SH-SY5Y (cell line): ENCODE measurements around the gene COL6A1.

Experiments used
- GATA2 ChIP-seq: IDR thresholded peaks from 2 replicates; pipeline ENCODE4 v1.6.1; 2011; ENCODE audit warnings: mild to moderate bottlenecking, low read depth, low read length
- GATA3 ChIP-seq: IDR thresholded peaks from 2 replicates; pipeline ENCODE4 v1.6.1; 2011; ENCODE audit warnings: low read depth, mild to moderate bottlenecking, low read length, moderate library complexity

COL6A1 gene

GRCh38 chr21:45985471-45986315, 4.1 kb downstream of the COL6A1 start:
- TF ChIP-seq GATA2 (no peak), GATA3 (no peak)

- no peak for TF ChIP-seq GATA2
- no peak for TF ChIP-seq GATA3
Measured at GRCh38 chr21:45986316-45987051, 4.9 kb downstream of the COL6A1 start.

- TF ChIP-seq GATA2 (no peak), GATA3 (no peak)
Measured at GRCh38 chr21:45987121-45987711, 5.6 kb downstream of the COL6A1 start.

GRCh38 chr21:45988366-45989347, 7.1 kb downstream of the COL6A1 start:
- TF ChIP-seq GATA3 = no peak
- TF ChIP-seq GATA2 = no peak

- TF ChIP-seq GATA3 (no peak), GATA2 (no peak)
Measured at GRCh38 chr21:45989355-45990048, 7.9 kb downstream of the COL6A1 start.

- no peak for TF ChIP-seq GATA2
- no peak for TF ChIP-seq GATA3
Measured at GRCh38 chr21:45990049-45990711, 8.6 kb downstream of the COL6A1 start.

- TF ChIP-seq GATA3 (no peak), GATA2 (no peak)
Measured at GRCh38 chr21:45990741-45991605, 9.4 kb downstream of the COL6A1 start.

- TF ChIP-seq GATA2 = no peak
- TF ChIP-seq GATA3 = no peak
Measured at GRCh38 chr21:45991606-45992300, 10.2 kb downstream of the COL6A1 start.

GRCh38 chr21:45992301-45993209, 11.0 kb downstream of the COL6A1 start:
- TF ChIP-seq GATA3 (no peak), GATA2 (no peak)
